HG03045 (cell line): Measurements from ENCODE around the gene MATK.

ENCODE experiments used
- ATAC-seq: cut with Tn5 transposase; IDR thresholded peaks from one replicate; pipeline ENCODE4 v1.9.1; 2021; ENCODE audit warnings: mild to moderate bottlenecking, moderate library complexity; ENCODE audit not compliant: unreplicated experiment

MATK gene, protein sequence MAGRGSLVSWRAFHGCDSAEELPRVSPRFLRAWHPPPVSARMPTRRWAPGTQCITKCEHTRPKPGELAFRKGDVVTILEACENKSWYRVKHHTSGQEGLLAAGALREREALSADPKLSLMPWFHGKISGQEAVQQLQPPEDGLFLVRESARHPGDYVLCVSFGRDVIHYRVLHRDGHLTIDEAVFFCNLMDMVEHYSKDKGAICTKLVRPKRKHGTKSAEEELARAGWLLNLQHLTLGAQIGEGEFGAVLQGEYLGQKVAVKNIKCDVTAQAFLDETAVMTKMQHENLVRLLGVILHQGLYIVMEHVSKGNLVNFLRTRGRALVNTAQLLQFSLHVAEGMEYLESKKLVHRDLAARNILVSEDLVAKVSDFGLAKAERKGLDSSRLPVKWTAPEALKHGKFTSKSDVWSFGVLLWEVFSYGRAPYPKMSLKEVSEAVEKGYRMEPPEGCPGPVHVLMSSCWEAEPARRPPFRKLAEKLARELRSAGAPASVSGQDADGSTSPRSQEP

DNA sequence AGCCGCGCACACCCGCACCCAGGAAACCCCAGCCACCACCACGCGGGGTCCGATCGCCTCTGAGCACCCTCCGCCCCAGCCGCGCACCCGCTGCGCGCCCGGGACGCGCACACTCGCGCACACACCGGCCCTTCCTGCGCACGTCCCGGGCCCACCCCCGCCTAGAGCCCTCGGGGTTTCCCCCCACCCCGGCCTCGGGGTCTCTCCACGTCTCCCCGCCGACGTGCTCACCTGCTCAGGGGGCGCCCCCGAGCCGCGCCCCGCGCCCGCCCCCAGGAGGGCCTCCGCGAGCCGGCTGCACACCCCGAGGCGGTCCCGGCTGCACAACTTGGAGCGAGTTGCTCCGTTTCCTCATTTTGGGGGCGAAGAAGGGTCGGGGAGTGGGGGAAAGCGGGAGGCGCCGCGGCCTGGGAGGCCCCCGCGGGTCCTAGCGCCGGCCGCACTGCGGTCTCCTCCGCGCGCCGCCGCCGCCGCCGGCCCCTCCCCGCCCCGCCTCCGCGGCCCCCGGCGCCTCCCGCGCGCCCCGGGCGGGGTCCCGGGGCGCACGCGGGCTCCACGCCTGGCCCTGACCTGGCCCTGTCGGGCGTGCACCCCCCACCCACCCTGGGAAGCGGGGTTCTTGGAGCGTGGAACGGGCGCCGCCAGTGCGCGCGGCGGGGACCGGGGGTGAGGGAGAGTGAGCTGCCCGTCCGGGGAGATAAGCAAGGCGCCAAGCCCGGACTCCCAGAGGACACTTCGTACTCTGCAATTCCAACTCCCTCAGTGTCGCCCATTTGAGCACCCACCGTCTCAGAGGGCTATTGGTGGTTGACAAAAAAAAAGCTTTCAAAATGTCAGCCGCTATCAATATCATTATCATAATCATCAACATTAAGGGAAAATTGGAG is at the start of gene MATK:
TSS of gene MATK (minus strand) at position 444 of the 887 bp plus-strand sequence. CDS start 1,246 bp downstream, outside the sequence.
- ATAC-seq: no peak

DNA sequence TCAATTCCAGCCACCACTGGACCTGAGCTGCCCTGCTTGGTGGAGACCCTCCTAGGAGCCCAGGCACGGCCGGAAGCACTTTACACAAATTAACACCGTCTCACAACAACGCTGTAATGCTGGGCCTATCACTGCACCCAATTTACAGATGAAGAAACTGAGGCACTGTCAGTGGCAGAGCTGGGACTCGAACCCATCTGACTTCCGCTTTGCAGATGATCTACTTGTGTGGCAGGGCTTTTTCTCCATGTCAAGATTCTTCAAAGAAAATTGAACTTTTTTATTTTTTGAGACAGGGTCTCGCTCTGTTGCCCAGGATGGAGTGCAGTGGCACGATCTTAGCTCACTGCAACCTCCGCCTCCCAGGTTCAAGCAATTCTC is 48.9 kb upstream of the MATK start:
- ATAC-seq: no peak

DNA sequence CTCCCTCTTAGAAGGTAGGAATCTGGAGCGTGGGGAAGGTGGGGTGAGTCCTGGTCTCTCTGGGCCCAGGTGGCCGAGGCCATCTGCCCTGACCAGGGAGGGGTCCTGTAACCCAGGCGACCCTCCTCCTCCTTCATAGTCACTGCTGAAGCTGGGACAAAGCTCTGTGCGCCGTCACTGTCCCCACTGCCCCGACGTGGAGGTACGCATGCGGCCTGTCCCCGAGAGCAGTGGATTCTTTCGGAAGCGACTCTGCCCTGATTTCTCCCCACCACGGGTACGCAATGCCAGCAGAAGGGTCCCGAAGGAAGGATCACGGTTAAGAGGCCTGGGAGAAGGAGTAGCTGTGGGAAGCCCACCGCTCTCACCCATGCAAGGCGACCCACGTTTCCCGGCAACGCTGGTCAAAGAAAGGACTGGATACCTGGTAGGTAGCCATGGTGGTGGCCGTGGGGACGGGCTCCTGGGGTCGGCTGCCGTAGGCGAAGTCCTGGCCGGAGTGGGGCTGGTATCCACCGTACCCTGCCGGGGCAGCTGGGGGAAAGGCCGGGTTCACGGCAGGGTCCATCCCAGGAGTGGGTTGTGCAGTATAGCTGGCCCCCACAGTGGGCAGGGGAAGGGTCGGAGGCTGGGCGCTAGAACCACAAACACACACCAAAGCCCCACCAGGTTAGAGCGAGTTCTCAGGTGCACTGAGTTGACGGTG is 48.3 kb upstream of the MATK start:
- no peak for ATAC-seq

DNA sequence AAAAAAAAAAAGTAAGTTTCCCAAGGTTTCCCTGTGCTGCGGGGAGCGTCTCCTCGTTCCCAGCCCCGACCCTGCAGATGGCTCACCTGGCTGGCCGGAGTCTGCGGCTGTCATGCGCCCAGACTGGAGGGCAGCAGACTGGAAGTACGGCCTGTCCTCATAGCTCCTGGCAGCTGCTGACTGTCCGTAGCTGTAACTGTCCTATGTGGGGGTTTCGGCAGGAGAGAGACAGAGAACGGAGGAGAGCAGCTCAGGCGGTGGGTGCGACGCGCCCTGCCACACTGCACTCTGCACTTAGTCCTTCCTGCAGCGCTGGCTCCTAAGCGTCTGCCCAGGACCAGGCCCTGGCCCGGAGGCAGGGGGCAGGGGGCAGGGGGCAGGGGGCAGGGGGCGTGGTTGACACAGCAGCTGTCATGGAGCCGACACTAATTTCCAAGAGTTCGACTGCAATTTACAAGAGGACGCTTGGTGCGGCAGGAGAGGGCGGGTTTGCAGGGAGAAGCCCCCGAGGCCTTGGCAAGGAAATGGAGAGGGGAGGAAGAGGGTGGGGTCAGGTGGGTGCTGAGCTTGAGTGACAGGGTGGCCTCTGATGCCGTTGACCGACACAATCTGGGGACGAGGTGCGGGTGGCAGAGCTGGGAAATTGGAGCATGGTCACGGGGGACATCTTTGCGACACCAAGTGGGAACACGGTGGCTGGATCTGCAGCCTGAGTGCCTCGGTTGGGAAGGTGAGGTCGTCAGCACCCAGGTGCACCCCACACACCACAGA is 47.6 kb upstream of the MATK start:
- no peak for ATAC-seq

DNA sequence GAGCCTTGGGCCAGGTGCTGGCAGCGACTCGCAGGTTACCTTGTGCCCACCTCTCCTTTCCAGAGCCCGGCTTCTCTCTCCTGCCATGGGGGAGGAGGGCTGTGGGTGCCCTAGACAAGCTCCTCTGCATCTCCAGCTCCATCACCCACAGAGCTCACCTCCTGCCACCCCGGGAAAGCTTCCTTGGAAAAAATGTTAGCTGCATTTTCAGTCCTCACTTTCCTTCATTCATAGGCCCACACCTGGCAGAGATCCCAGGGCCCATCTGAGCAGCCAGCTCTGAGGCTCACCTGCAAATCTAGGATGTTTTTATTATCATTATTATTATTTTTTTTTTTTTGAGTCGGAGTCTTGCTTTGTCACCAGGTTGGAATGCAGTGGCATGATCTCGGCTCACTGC is 45.8 kb upstream of the MATK start:
- ATAC-seq: no peak

DNA sequence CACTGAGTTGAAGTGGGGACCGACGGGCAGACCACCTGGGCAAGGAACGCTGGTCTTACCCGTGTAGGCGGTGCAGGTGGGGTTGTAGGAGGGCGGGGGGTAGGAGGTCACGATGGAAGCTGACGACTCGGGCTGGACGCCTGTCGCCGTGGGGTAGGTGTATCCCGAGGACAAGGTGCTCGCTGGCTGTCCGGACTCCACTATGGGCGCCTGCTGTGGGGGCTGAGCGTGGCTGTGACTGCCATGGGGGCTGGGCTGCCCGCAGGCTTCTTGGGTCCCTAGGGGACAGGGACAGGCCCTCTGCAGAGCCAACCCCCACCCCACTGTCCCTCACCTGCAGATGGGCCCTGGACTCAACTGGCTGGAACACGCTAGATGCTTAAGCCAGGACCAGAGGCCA is 45.4 kb upstream of the MATK start:
- ATAC-seq: no peak

DNA sequence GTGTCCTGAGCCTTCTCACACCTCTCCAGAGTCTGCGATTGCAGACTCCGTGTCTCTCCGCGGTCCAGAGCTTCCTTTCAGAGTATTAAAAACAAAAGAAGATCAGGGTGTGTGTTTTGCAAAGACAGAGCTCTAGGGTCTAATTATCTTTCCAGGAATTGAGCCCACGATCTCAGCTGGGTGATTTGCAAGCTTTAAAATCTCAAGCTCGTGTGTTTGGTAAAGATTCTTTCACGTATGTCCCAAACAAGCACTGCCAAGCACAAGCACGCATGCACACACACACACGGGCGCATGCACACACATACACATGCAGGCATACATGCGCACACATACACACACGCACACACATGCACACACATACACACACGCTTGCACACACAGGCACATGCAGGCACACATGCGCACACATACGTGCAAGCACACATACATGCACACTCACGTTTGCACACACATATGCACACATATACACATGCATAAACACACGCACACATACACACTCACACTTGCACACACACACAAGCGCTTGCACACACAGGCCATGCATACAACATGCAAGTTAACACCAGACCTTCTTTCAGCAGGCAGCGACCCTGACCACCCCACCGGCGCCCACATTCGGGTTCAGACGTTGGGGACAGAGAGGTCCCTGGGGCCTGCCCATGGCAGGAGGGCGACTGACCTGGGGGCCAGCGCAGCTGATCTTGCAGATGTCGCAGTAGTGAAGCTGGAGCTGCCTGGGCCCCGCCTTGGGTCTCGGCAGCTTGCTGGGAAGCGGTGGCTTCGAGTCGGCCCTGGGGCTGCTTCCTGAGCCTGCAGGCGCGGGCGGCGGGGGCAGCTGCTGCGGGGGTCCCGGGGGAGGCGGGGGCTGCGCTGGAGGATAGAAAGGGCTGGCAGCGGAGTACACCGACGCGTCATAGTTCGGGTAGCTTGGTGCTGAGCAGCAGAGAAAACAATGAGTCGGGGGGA is 44.7 kb upstream of the MATK start:
- no peak for ATAC-seq

DNA sequence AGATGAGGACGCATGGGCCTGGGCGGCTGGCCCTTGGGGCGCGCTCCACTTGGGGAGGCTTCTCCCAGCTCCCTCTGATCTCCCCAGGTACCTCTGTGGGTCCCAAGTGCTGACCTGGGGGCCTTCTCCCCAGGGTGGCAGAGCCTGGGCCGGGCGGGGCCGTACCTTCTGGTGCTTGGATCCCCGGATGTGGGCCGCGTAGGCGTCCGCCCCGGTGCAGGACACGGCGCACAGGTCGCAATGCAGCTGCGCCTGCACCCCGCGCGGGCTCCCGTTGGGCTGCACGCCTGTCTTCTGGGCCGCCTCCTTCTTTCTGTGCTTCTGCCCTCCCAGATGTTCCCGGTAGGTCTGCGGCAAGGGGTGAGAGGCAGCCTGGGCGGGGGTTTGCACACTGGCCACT is 41.1 kb upstream of the MATK start:
- ATAC-seq: no peak

DNA sequence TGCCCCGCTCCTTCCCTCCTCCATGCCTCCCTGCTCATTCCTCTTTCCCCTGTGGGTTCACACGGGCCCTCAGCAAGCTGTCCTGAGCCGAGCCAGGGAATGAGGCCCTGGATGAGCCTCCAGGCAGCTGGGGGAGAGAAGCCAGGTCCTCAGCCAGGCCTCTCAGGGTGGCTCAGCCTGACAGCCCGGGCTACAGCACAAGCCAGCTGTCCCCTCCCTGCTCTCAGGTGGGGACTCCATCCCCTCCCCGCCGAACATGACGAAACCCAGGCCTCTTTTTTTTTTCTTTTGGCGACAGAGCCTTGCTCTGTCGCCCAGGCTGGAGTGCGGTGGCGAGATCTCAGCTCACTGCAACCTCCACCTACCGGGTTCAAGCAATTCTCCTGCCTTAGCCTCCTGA is 40.0 kb upstream of the MATK start:
- no peak for ATAC-seq

DNA sequence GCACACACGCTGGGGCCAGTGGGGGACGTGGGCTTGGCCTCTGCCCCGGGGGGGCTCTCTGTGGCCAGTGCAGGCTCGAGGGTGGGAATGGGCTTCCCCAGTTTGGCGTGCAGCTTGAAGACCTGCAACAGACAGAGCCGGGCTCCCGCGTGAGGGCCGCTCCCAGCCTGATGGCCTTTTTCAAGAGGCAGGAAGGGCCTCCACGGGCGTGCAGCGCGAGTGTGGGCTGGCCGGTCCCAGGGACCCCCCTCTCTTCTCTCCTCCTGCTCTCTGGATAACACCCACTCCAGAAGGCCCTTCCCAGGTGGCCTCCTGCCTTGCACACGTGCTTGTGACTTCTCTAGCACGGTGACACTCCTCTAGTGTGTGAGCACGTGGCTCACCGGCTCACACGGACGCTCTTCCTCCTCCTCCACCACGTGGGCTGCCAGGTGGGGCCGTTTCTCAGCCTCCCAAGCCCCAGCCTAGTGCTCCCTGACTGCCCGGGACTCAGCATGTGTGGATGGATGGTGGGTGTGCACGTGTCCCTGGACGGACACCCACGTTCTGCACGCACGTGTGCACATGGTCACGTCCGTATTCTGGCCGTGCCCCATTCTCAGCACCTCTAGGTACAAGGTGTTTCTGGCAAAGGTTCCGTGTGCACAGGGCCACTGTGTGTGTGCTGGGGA is 39.2 kb upstream of the MATK start:
- ATAC-seq: no peak

DNA sequence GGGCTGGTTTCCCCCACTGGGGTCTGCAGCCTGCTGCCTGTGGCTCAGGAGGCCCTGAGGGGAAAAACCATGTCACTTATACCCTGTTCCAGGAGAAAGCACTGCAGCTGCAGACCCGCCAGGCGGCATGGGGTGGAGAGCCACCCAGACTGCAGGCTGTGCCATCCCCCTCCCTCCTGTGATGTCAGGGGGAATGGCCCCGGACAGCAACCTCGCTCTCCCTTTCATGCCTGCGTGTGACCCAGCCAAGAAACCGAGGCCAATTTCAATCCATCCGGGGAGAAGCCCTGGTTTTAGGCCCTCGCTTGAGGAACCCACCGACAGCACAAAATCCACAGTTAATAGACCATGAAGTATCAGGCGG is 37.2 kb upstream of the MATK start:
- no peak for ATAC-seq

DNA sequence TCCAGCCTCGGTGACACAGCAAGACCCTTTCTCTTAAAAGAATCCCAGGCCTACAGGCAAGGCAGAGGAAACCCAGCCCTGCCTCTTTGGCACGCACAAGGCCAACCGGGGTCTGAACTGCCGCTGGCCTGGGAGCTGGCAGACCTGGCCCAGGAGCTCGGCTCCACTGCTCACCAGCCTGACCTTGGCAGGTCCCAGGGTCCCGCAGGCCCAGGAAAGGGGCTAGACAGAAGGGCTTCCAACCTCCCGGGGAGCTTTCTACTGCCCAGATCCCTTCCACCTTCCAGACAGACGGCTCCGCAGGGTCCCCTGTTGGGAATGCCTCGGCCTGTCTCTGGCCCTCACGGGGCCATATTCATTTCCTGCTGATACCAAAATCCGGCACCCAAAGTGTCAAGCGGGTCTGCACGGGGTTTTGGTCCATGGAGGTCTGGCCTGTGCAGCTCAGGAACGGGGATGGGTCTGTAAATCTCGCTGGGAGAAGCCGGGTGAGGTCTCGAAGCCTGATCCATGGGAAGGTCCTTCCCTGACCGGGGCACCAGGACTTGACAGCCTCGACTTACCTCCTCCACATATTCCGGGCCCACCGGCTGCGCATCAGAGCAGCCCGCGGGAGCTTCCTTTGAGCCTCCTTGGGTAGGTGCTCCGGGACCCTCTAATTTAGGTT is 36.6 kb upstream of the MATK start:
- ATAC-seq: no peak

DNA sequence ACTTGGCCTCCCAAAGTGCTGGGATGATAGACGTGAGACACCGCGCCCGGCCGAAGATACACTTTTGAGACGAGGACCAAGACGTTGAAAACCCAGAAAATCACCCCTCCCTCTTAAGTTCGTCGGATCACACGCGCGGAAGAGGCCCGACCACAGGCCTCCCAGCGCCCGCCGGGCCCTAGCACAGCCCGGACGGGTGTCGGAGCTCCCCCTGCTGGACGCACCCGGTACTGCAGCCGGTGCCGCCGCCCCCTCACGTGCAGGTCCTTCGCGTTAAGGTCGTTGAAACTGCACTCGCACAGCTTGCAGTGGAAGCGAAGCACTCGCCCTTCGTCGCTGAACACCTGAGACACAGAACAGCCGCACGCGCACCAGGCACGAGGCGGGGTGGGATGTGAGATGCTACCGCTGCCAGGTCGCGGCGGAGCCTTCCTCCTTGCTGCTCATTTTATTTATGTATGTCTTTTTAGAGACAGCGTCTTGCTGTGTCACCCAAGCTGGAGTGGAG is 35.7 kb upstream of the MATK start:
- no peak for ATAC-seq

DNA sequence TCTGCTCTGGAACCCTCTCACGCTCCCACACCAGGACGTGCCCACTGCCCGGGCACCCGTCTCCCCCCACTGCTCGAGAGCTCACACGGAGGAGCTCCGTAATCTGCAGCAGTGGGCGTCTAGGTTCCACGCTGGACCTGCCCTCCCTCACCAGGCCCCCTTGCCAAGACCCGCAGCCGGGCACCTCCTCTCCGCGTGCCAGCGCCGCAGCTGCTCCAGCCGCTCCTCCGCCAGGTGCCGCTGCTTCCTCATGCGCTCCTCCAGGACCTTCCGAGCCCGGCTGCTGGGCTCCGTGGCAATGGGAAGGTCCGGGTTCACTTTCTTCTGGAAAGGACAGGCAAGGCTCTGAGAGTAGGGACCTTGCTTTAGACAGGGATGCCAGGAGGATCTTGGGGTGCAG is 35.0 kb upstream of the MATK start:
- ATAC-seq: no peak

DNA sequence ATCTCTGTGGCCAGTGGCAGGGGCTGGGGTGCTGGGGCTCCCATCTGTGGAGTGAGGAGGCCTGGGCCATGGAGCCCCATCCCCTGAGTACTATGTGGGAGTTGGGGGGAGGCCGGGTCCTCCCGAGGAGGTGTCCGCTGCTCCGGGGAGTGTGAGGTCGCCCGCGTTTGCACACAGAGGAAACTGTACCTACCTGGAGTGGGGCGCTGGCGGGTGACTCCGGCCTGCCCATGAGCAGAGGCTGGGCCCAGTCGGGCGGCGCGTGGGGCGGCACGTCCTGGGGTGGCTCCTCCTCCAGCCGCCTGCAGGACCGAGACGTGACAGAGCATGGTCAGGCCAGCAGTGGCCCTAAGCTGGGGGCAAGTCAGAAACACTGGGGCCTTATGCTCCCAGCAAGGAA is 33.8 kb upstream of the MATK start:
- no peak for ATAC-seq

DNA sequence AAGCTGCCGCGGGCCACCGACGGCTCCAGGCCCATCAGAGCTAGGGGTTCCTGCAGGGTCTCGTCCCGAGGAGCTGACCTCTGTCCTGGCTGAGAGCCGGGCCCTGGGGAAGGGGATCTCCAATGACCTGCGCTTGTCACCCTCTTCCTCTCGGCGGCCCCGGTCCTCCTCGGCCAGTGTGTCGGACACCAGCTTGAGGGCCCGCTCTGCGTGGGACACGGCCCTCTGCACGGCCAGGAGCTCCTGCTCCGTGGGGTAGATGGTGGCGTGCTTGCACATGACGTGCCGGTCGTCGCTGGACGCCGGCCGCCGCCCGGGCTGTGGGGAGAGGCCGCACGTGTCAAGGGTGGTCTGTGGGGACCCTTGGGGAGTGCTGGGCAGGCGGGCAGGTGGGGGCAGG is 32.7 kb upstream of the MATK start:
- ATAC-seq: no peak

DNA sequence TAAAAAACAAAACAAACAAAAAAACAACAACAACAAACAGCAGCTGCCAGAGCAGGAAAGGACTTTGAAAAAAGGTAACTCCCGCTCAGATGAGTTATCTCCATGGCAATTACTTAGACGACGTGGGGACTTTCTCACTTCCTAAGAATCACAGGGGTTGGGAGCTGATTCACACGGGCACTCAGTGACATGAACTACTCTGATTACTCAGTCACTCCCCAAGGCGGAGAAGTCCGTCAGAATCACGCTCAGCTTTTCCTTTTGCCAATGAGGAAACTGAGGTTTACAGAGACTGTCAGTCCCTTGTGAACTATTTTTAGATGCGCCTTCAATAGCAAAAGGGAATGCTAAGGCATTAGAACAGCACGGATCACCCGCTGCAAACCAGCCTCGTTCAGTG is 32.3 kb upstream of the MATK start:
- ATAC-seq: no peak

DNA sequence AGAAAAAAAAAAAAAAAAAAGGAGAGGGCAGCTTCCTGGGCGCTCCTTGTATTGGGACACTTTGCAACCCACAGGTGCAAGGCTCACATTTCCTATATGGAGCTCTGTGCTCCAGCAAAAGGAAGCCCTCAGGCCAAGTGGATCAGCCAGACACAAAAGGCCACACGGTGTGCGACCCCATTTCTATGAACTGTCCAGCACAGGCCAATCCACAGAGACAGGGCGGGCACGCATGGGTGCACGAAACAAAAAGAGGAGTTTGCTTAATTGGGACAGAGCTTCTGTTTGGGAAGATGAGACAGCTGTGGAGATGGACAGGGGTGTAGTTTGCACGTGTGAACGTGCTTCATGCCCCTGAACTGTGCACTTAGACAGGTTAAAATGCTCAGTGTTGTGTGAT is 31.6 kb upstream of the MATK start:
- no peak for ATAC-seq
